PC-9 (cell line): ENCODE measurements around the gene CLN6. TPM values are rescaled to one million over a fixed set of nuclear protein-coding genes. Genes with fewer than 3 reads are reported as not detected.

Experiments used
- BruUV-seq: library from RNA; stranded (reverse); fragments of 400-500 nt; replicated peaks from 2 replicates; lab custom pipeline; 2021; lab: Mats Ljungman, UMichigan
- CTCF ChIA-PET: fragments of 300-600 bp; sonication (Branson Sonifier 250); formaldehyde crosslinking; loops from one replicate; lab custom pipeline; 2022; ENCODE audit warnings: antibody characterized with exemption; lab: Charles Lee
- POLR2A ChIA-PET: fragments of 300-600 bp; sonication (Branson Sonifier 250); formaldehyde crosslinking; loops from one replicate; lab custom pipeline; 2022; ENCODE audit warnings: antibody characterized with exemption; ENCODE audit not compliant: unreplicated experiment; lab: Charles Lee
- DNase-seq, 2 experiments: peaks; one replicate each; pipeline versions ENCODE4 v3.0.0 to v3.0.0-alpha.2; 2015 to 2022; ENCODE audit warnings: mixed read lengths in 1 of 2
- H2AFZ ChIP-seq: fragments of 200-600 bp; sonication (generic); 2 replicates; pipeline ENCODE4 v1.8.1; 2017; ENCODE audit warnings: antibody characterized with exemption
- H3F3A ChIP-seq: fragments of 200-600 bp; sonication (generic); 2 replicates; pipeline ENCODE4 v1.8.1; 2017; ENCODE audit warnings: antibody characterized with exemption, mild to moderate bottlenecking, low read depth; ENCODE audit not compliant: insufficient read depth
- H3K27ac ChIP-seq: fragments of 200-600 bp; sonication (generic); 2 replicates; pipeline ENCODE4 v1.6.1; 2016; ENCODE audit warnings: mixed run types
- H3K27me3 ChIP-seq: fragments of 200-600 bp; sonication (generic); 2 replicates; pipeline ENCODE4 v1.6.1; 2016; ENCODE audit warnings: low read depth, mixed run types; ENCODE audit not compliant: insufficient read depth
- H3K36me3 ChIP-seq: fragments of 200-600 bp; sonication (generic); 2 replicates; pipeline ENCODE4 v1.6.1; 2016; ENCODE audit warnings: low read depth, mixed run types
- H3K4me1 ChIP-seq: fragments of 200-600 bp; sonication (generic); replicated peaks from 2 replicates; pipeline ENCODE4 v1.6.1; 2016; ENCODE audit warnings: mixed run types; ENCODE audit not compliant: insufficient read depth
- H3K4me2 ChIP-seq: fragments of 200-600 bp; sonication (generic); 2 replicates; pipeline ENCODE4 v1.6.1; 2017; ENCODE audit warnings: mixed run types
- H3K4me3 ChIP-seq: fragments of 200-600 bp; sonication (generic); 2 replicates; pipeline ENCODE4 v1.6.1; 2016; ENCODE audit warnings: mixed run types
- H3K79me2 ChIP-seq: fragments of 200-600 bp; sonication (generic); 2 replicates; pipeline ENCODE4 v1.6.1; 2017; ENCODE audit warnings: low read depth, mixed run types
- H3K9me2 ChIP-seq: fragments of 200-600 bp; sonication (generic); 2 replicates; pipeline ENCODE4 v1.8.1; 2017; ENCODE audit warnings: mild to moderate bottlenecking; ENCODE audit not compliant: insufficient read depth
- H3K9me3 ChIP-seq: fragments of 200-600 bp; sonication (generic); 2 replicates; pipeline ENCODE4 v1.8.1; 2016; ENCODE audit warnings: low read depth; ENCODE audit not compliant: insufficient read depth
- H4K20me1 ChIP-seq: fragments of 200-600 bp; sonication (generic); 2 replicates; pipeline ENCODE4 v1.8.1; 2017; ENCODE audit not compliant: insufficient read depth
- EZH2 ChIP-seq: fragments of 200-600 bp; sonication (generic); IDR thresholded peaks from 2 replicates; pipeline ENCODE4 v1.8.0; 2017; ENCODE audit warnings: antibody characterized with exemption, low read depth
- intact Hi-C: fragments of 100-400 bp; cut with micrococcal nuclease; formaldehyde crosslinking; loops from one replicate; pipeline ENCODE4 v1.10.0; 2022; ENCODE audit not compliant: unreplicated experiment
- total RNA-seq: library from RNA; stranded (reverse); gene quantifications from 2 replicates; pipeline ENCODE4 v1.2.3, GENCODE V29; 2021
- TF ChIP-seq, protein P1 (sequence below): fragments of 200-600 bp; sonication (generic); conservative IDR thresholded peaks from 2 replicates; pipeline ENCODE4 v1.6.1; 2017; ENCODE audit warnings: mixed run types, antibody characterized with exemption, mild to moderate bottlenecking, moderate library complexity

CLN6 gene
- total RNA-seq, 1 experiment from 2014 or later, result 48.7 TPM

- CTCF ChIA-PET, result interaction anchor here (0.7 to 0.8 kb wide), 2 partner anchors 85 to 466 kb away, joined by 3 to 6 read pairs; no protein-coding TSS in a partner anchor
- no peaks in the 10 kb centered on the region for H3K79me2 ChIP-seq
- H2AFZ ChIP-seq, result no peak overlapping the region
- H3K36me3 ChIP-seq, result no peaks in the 10 kb centered on the region
- H3K9me2 ChIP-seq, result no peaks in the 10 kb centered on the region
- H3F3A ChIP-seq, result 0 out of 2 replicates have a peak, but pooled peaks cover 4% of the 10 kb centered on the region
- no peaks in the 10 kb centered on the region for H3K9me3 ChIP-seq
- no peak for DNase-seq
- intact Hi-C loops, result no loop called here
- no peak overlapping the region for H3K27ac ChIP-seq
- TF ChIP-seq, protein P1, sequence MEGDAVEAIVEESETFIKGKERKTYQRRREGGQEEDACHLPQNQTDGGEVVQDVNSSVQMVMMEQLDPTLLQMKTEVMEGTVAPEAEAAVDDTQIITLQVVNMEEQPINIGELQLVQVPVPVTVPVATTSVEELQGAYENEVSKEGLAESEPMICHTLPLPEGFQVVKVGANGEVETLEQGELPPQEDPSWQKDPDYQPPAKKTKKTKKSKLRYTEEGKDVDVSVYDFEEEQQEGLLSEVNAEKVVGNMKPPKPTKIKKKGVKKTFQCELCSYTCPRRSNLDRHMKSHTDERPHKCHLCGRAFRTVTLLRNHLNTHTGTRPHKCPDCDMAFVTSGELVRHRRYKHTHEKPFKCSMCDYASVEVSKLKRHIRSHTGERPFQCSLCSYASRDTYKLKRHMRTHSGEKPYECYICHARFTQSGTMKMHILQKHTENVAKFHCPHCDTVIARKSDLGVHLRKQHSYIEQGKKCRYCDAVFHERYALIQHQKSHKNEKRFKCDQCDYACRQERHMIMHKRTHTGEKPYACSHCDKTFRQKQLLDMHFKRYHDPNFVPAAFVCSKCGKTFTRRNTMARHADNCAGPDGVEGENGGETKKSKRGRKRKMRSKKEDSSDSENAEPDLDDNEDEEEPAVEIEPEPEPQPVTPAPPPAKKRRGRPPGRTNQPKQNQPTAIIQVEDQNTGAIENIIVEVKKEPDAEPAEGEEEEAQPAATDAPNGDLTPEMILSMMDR, result no peak
- no peak for TF ChIP-seq EZH2
- no peaks in the 10 kb centered on the region for H3K4me1 ChIP-seq
- H4K20me1 ChIP-seq, result no peaks in the 10 kb centered on the region
- no peak overlapping the region for H3K4me3 ChIP-seq
- POLR2A ChIA-PET, result interaction anchor here (0.6 to 0.7 kb wide), 2 partner anchors 57 to 141 kb away, joined by 4 to 14 read pairs; no protein-coding TSS in a partner anchor
- no peaks in the 10 kb centered on the region for H3K27me3 ChIP-seq
- no peak overlapping the region for H3K4me2 ChIP-seq
- no TSS peak for BruUV-seq
These were observed 34.0 kb downstream of the CLN6 start for GRCh38 chr15:68195336-68196112.

DNA sequence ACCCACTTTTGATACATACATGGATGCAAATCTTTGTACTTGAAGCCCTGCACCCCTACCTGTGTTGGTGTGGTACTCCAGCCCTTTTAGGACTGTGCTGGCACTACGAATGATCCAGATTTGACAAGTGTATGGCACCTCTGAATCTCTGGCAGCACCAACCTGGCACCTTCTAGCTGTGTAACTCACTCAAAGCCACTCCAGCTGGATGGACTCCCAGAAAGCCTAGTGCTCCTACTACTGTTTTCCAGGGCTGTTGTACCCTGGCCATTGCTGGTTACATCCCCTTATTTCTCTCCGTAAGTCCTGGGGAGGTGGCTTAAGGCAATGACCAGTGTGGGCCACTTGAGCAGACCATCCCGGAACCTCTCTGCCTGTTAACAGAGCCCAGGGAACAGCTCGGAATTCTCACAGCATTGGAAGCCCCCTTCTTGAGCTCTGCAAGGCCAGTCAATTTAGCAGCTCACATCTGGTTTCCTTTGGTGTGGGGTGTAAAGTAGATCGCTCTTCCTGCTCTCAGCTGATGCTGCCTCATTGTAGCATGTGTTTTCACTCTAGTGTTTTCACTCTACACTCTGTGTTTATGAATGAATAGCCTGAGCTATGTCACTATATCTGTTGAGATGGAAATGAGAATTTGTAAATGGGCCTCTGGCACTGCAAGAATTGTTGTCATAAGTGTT lies 36.6 kb downstream of the CLN6 start:
- no peaks in the 10 kb centered on the region for H4K20me1 ChIP-seq
- no peaks in the 10 kb centered on the region for H3K9me3 ChIP-seq
- ChIA-PET POLR2A (interaction anchor here (0.7 kb wide), 1 partner anchor 309 kb away, joined by 5 read pairs; no protein-coding TSS in a partner anchor), CTCF (no interaction called here)
- H3K27me3 ChIP-seq, result no peaks in the 10 kb centered on the region
- H3K4me1 ChIP-seq, result no peaks in the 10 kb centered on the region
- H3K27ac ChIP-seq, result no peak overlapping the region
- H3K4me3 ChIP-seq, result no peak overlapping the region
- H3F3A ChIP-seq, result 0 out of 2 replicates have a peak, but pooled peaks cover 4% of the 10 kb centered on the region
- no peak for DNase-seq
- no peak overlapping the region for H3K4me2 ChIP-seq
- no peaks in the 10 kb centered on the region for H3K9me2 ChIP-seq
- intact Hi-C loops, result no loop called here
- BruUV-seq, result no TSS peak
- 0 out of 2 replicates have a peak, but pooled peaks cover 5% of the 10 kb centered on the region for H3K36me3 ChIP-seq
- no peak for TF ChIP-seq EZH2
- TF ChIP-seq, protein P1, result no peak
- H2AFZ ChIP-seq, result no peak overlapping the region
- no peaks in the 10 kb centered on the region for H3K79me2 ChIP-seq

GRCh38 chr15:68192117-68192516 lies 37.4 kb downstream of the CLN6 start:
- H3K4me2 ChIP-seq, result no peak overlapping the region
- no peak overlapping the region for H2AFZ ChIP-seq
- H3K9me2 ChIP-seq, result no peaks in the 10 kb centered on the region
- ChIA-PET POLR2A (no interaction called here), CTCF (no interaction called here)
- no peak overlapping the region for H3K4me3 ChIP-seq
- 0 out of 2 replicates have a peak, but pooled peaks cover 4% of the 10 kb centered on the region for H3F3A ChIP-seq
- no peak for TF ChIP-seq EZH2
- TF ChIP-seq, protein P1, result no peak
- H4K20me1 ChIP-seq, result no peaks in the 10 kb centered on the region
- H3K27ac ChIP-seq, result no peak overlapping the region
- H3K9me3 ChIP-seq, result no peaks in the 10 kb centered on the region
- intact Hi-C loops, result no loop called here
- H3K36me3 ChIP-seq, result 0 out of 2 replicates have a peak, but pooled peaks cover 5% of the 10 kb centered on the region
- DNase-seq, result no peak
- no TSS peak for BruUV-seq
- H3K27me3 ChIP-seq, result no peaks in the 10 kb centered on the region
- H3K79me2 ChIP-seq, result no peaks in the 10 kb centered on the region
- H3K4me1 ChIP-seq, result no peaks in the 10 kb centered on the region
